Measurements from ENCODE around the gene PDYN.

PDYN gene

DNA sequence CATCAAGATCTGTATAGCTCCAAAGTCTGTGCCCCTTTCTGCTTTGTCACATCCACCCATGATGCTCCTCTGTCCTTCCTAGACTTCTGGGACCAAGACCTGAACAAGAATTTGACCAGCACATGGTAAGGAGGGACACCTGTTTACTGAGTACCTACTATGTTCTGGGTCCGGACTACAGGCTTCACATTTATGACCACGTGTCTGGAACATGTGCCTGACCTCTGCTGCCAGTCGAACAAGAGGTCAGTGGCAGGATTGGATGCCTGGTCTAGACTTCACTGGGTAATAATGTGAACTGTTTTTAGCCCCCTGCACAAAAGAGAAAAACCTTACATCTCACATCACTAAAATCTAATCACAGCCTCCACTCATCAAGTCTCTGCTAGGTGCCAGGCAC is 7.3 kb upstream of the PDYN start:
- Histone ChIP-seq H3K27ac (no peak overlapping the region), H3K36me3 (no peaks in the 10 kb centered on the region), H3K9me3 (ENCODE audit: severe bottlenecking) (no peaks in the 10 kb centered on the region), H3K27me3 (ENCODE audit: insufficient read depth, low read depth, severe bottlenecking) (no peaks in the 10 kb centered on the region), H3K4me3 (ENCODE audit: low read depth, low read length) (no peak overlapping the region)
- TF ChIP-seq CTCF (IDR thresholded peaks at IDR 0.05; ENCODE audit: low read depth, low read length): no peak
- no peak for DNase-seq

GRCh38 chr20:2000285-2000684 is 6.4 kb upstream of the PDYN start:
- DNase-seq: no peak
- TF ChIP-seq CTCF (IDR thresholded peaks at IDR 0.05; ENCODE audit: low read depth, low read length): no peak
- H3K27me3 ChIP-seq (ENCODE audit: insufficient read depth, low read depth, severe bottlenecking): no peaks in the 10 kb centered on the region
- H3K9me3 ChIP-seq (ENCODE audit: severe bottlenecking): no peaks in the 10 kb centered on the region
- no peaks in the 10 kb centered on the region for H3K36me3 ChIP-seq
- no peak overlapping the region for H3K27ac ChIP-seq
- H3K4me3 ChIP-seq (ENCODE audit: low read depth, low read length): no peak overlapping the region

DNA sequence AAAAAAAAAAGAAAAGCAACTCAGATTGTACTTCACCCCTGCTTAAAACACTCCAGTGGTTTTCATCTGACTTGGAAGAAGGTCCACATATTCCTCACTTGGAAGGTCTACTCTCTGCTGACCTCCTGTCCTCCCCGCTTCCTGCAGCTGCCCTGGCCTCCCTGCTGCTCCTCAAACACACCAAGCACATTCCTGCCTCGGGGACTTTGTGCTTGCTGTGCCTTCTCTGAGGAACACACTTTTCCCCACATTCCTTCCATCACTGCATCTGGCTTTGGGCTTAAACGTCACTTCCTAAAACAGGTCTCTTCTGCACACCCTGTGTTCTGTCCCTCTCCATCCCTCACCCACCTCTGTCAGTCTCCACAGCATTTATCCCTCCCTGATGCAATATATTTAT is 4.9 kb upstream of the PDYN start:
- no peak for TF ChIP-seq CTCF (IDR thresholded peaks at IDR 0.05; ENCODE audit: low read depth, low read length)
- Histone ChIP-seq H3K27me3 (ENCODE audit: insufficient read depth, low read depth, severe bottlenecking) (no peaks in the 10 kb centered on the region), H3K4me3 (ENCODE audit: low read depth, low read length) (no peak overlapping the region), H3K9me3 (ENCODE audit: severe bottlenecking) (no peaks in the 10 kb centered on the region), H3K27ac (no peak overlapping the region), H3K36me3 (no peaks in the 10 kb centered on the region)
- no peak for DNase-seq

DNA sequence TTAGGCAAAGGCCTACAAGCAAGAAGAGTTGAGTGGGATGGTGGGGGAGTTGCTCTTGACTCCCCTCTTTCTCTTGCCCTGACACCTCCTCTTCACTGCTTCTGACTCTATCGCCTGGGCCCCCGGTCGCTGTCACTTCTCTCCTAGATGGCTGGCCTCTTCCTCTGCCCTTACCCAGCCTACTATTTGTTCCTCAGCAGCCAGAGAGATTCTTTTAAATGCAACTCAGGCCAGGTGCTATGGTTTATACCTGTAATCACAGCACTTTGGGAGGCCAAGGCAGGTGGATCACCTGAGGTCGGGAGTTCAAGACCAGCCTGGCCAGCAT is 4.3 kb upstream of the PDYN start:
- Histone ChIP-seq H3K36me3 (no peaks in the 10 kb centered on the region), H3K27ac (no peak overlapping the region), H3K27me3 (ENCODE audit: insufficient read depth, low read depth, severe bottlenecking) (no peaks in the 10 kb centered on the region), H3K4me3 (ENCODE audit: low read depth, low read length) (no peak overlapping the region), H3K9me3 (ENCODE audit: severe bottlenecking) (no peaks in the 10 kb centered on the region)
- no peak for TF ChIP-seq CTCF (IDR thresholded peaks at IDR 0.05; ENCODE audit: low read depth, low read length)
- no peak for DNase-seq

GRCh38 chr20:1997483-1998192 is 3.8 kb upstream of the PDYN start:
- H3K9me3 ChIP-seq (ENCODE audit: severe bottlenecking): no peaks in the 10 kb centered on the region
- H3K36me3 ChIP-seq: no peaks in the 10 kb centered on the region
- H3K4me3 ChIP-seq (ENCODE audit: low read depth, low read length): no peak overlapping the region
- no peak overlapping the region for H3K27ac ChIP-seq
- H3K27me3 ChIP-seq (ENCODE audit: insufficient read depth, low read depth, severe bottlenecking): no peaks in the 10 kb centered on the region
- DNase-seq: no peak
- TF ChIP-seq CTCF (IDR thresholded peaks at IDR 0.05; ENCODE audit: low read depth, low read length): no peak
